ENCODE results near the gene LIN37.

GRCh38 chr19:35776102-35776788 lies 27.9 kb downstream of the LIN37 start:
- TF ChIP-seq EP300 (IDR thresholded peaks at IDR 0.05) (no peak), CTCF (IDR thresholded peaks at IDR 0.05) (no peak), POLR2A (IDR thresholded peaks at IDR 0.05) (no peak), POLR2AphosphoS5 (IDR thresholded peaks at IDR 0.05) (no peak)
